Cardiac muscle cell (in vitro differentiated cells and primary cell): ENCODE data around the gene TGFBR2. TPM values are rescaled to one million over a fixed set of nuclear protein-coding genes. Genes with fewer than 3 reads are reported as not detected.
"Not testable (repeated sequence)": the region's sequence is repeated elsewhere in the genome, so short reads cannot be mapped to it uniquely, and the experiment has no call there.

ENCODE experiments used
- DNase-seq, 2 donors: peaks; one replicate each; pipeline versions ENCODE4 v3.0.0 to v3.0.0-alpha.2; 2010 to 2017; ENCODE audit warnings: low read depth in 1 of 2, low spot score in 1 of 2
- H3K27ac ChIP-seq: fragments of 200-600 bp; sonication (generic); 2 replicates; pipeline ENCODE4 v1.5.1; 2016
- H3K27me3 ChIP-seq: fragments of 200-600 bp; sonication (generic); 2 replicates; pipeline ENCODE4 v1.6.0; 2016; ENCODE audit warnings: control low read depth
- H3K36me3 ChIP-seq: fragments of 200-600 bp; sonication (generic); 2 replicates; pipeline ENCODE4 v1.5.1; 2016; ENCODE audit warnings: control low read depth
- H3K4me1 ChIP-seq: fragments of 200-600 bp; sonication (generic); 2 replicates; pipeline ENCODE4 v1.8.1; 2017; ENCODE audit warnings: low read depth, mild to moderate bottlenecking, mixed run types
- H3K4me3 ChIP-seq: fragments of 200-600 bp; sonication (generic); 2 replicates; pipeline ENCODE4 v1.5.1; 2016; ENCODE audit warnings: mild to moderate bottlenecking
- H3K9me3 ChIP-seq: fragments of 200-600 bp; sonication (generic); 2 replicates; pipeline ENCODE4 v1.5.1; 2017; ENCODE audit warnings: low read depth, mild to moderate bottlenecking, control low read depth
- CTCF ChIP-seq: IDR thresholded peaks from 2 replicates; pipeline ENCODE4 v1.5.1; 2012; ENCODE audit warnings: low read depth, mild to moderate bottlenecking, low read length
- polyA plus RNA-seq: library from polyadenylated mRNA; unstranded; fragments of >200 nt; fragmentation: Nextera tagmentation; extraction: Ambion mirVana; gene quantifications from 2 replicates; pipeline ENCODE4 v1.2.1, GENCODE V29; 2016
- total RNA-seq: library from RNA; depleted of rRNA; stranded (reverse); fragments of >200 nt; gene quantifications from 2 replicates; pipeline ENCODE4 v1.2.3, GENCODE V29; 2016

Gene TGFBR2
- total and polyA plus RNA-seq, 2 experiments from 2014 or later: 7.0 to 11.2 TPM

DNA sequence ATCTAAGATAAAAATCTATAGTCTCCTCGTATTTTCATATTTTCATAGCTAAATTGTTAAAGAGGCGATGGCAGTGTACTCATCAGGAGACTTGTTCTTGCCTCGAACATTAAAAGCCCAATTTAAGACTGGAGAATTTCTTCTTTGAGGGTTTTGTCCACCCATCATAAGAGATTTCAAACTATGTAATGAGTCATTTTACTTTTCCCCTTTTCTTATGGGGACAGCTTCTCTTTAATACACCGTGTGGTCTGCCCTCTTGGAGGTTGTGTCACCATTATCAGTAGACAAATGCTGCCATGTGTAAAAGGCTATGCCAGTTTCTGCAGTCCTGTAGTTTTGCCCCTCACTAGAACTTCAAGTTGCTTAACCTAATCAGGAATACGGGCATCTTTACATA is 16.9 kb downstream of the TGFBR2 start:
- no peaks in the 10 kb centered on the region for H3K36me3 ChIP-seq
- H3K27ac ChIP-seq: no peak overlapping the region
- H3K4me3 ChIP-seq: no peak overlapping the region
- H3K4me1 ChIP-seq: no peaks in the 10 kb centered on the region
- no peak for DNase-seq
- no peaks in the 10 kb centered on the region for H3K9me3 ChIP-seq
- no peak for TF ChIP-seq CTCF
- no peaks in the 10 kb centered on the region for H3K27me3 ChIP-seq

DNA sequence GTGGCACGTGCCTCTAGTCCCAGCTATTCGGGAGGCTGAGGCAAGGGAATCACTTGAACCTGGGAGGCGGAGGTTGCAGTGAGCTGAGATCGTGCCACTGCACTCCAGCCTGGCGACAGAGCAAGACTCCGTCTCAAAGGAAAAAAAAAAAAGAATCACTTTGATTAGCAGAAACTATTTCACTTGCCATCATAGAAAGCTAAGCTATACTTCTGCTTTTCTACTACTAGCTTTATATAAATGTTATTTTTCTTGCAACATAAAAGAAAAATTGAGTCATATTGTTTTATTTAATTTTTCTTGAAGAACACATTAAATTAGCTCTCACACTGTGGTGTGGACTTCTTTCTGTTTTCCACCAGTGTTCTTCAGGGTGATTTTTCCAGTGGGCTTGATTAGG is 18.1 kb downstream of the TGFBR2 start:
- not testable (repeated sequence) for DNase-seq, H3K36me3 ChIP-seq, H3K9me3 ChIP-seq, H3K27me3 ChIP-seq, H3K27ac ChIP-seq, H3K4me3 ChIP-seq
- peaks cover 11% of the 10 kb centered on the region for H3K4me1 ChIP-seq

- Histone ChIP-seq H3K4me1 (peaks cover 12% of the 10 kb centered on the region), H3K27me3 (no peaks in the 10 kb centered on the region), H3K9me3 (no peaks in the 10 kb centered on the region), H3K4me3 (no peak overlapping the region), H3K36me3 (no peaks in the 10 kb centered on the region), H3K27ac (no peak overlapping the region)
- DNase-seq: peak in 1 of 2 donors; percentile 64
- TF ChIP-seq CTCF: no peak
These were observed 19.4 kb downstream of the TGFBR2 start for GRCh38 chr3:30625541-30626438.

GRCh38 chr3:30626443-30627180 is 20.2 kb downstream of the TGFBR2 start:
- no peak for TF ChIP-seq CTCF
- peak in 1 of 2 donors; percentile 65 for DNase-seq
- Histone ChIP-seq H3K9me3 (no peaks in the 10 kb centered on the region), H3K4me3 (no peak overlapping the region), H3K4me1 (peaks cover 12% of the 10 kb centered on the region), H3K27ac (no peak overlapping the region), H3K27me3 (no peaks in the 10 kb centered on the region), H3K36me3 (no peaks in the 10 kb centered on the region)

- no peaks in the 10 kb centered on the region for H3K27me3 ChIP-seq
- H3K4me1 ChIP-seq: peaks cover 12% of the 10 kb centered on the region
- DNase-seq: no peak
- no peak overlapping the region for H3K4me3 ChIP-seq
- no peak for TF ChIP-seq CTCF
- no peaks in the 10 kb centered on the region for H3K9me3 ChIP-seq
- no peaks in the 10 kb centered on the region for H3K36me3 ChIP-seq
- peak overlapping the region; percentile 9 for H3K27ac ChIP-seq
These were observed 22.0 kb downstream of the TGFBR2 start for GRCh38 chr3:30628205-30628900.
